HG03280 (cell line): ENCODE measurements around the gene SFRP5.

Source experiments
- ATAC-seq: cut with Tn5 transposase; IDR thresholded peaks from one replicate; pipeline ENCODE4 v1.9.1; 2021; ENCODE audit warnings: mild to moderate bottlenecking, moderate library complexity; ENCODE audit not compliant: unreplicated experiment

The SFRP5 gene

GRCh38 chr10:97766996-97767924, 4.5 kb downstream of the SFRP5 start:
- ATAC-seq, result no peak

DNA sequence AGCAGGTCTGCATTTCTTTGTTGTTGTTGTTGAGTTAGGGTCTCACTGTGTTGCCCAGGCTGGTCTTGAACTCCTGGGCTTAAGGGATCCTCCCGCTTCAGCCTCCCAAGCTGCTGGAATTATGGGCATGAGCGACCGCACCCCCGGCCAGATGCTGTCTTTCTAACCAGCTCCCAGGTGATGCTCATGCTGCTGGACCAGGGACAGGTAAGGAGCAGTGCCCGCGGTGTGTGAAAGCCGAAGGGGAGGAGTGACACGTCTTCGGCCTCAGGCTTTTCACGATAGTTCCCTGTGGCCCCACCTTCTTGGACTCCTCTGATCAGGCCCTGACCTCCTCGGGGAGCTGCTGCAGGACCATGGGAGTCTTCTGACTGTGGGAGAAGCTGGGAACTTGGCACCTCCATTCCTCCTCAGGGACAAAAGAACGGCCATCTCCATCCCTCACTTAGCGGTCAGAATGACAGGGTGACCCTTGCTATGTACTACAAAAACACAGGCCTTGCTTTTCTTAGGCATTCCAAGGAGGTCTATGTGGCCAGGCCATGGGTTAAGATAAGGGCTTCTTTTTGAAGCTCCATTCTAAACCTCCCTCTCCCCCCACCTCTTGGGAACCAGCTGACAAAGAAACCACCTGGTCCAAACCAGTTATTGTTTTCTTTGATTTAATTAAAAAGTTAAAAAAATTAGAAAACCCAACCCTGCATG, 5.5 kb downstream of the SFRP5 start:
- ATAC-seq, result no peak

- no peak for ATAC-seq
These were observed 6.6 kb downstream of the SFRP5 start for GRCh38 chr10:97765201-97765600.

DNA sequence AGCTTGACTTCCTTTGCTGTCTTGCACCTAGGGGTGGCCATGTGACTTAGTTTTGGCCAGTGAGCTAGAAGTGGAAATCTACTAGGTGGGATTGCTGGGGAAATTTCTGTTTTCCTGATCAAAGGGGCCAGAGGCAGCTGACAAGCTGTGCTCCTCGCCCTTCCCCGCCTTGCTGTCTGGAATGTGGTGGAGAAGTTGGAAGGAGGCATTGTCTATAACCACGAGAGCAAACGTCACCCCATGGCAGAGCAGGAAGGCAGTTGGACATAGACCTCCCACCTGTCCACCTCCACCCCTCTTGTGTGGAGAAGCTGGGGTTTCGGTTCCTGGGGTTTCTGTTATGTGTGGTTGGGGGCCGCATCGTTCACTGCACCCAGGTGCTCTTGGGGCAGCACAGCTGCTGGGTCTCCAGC, 7.3 kb downstream of the SFRP5 start:
- no peak for ATAC-seq

DNA sequence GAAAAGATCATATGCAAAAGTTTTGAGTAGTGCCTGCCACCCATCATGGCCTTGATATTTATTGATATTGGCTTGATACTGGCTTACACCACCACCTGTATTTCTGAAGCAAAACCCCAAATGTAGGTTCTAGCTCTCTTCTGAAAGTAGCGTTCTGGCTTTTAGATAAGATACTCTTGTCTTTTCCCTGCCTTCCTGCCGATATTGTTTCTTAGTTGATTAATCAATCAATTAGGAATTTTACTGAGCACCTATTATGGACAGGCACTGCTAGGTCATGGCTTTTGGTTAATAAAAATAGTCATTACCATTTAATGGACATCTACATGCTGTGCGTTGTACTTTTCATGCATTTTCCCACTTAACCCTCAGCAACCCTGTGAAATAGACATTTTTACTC, 7.9 kb downstream of the SFRP5 start:
- ATAC-seq, result no peak

- ATAC-seq, result no peak
These were observed 8.4 kb downstream of the SFRP5 start for GRCh38 chr10:97763411-97763810.

- no peak for ATAC-seq
These were observed 9.0 kb downstream of the SFRP5 start for GRCh38 chr10:97762816-97763215.

DNA sequence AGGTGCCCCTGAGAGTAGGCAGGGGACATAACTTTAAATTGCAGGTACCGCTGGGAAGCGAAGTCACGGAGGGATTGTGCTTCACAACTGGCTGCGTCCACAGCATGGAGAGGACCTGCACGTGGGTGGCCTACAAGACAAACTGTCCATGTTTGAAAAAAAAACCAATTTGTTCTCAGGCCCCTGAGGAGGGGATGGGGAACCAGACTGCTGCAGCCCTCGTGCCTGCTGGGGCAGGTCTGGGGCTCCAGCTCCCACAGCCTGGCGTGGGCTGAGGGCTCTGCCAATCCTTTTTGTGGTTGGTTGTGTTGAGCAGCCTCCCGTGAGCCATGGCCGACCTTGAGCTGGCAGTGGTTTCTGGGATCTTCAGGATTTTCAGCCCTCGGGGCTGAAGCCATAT, 9.7 kb downstream of the SFRP5 start:
- no peak for ATAC-seq

- ATAC-seq, result no peak
These were observed 10.4 kb downstream of the SFRP5 start for GRCh38 chr10:97761331-97761865.

DNA sequence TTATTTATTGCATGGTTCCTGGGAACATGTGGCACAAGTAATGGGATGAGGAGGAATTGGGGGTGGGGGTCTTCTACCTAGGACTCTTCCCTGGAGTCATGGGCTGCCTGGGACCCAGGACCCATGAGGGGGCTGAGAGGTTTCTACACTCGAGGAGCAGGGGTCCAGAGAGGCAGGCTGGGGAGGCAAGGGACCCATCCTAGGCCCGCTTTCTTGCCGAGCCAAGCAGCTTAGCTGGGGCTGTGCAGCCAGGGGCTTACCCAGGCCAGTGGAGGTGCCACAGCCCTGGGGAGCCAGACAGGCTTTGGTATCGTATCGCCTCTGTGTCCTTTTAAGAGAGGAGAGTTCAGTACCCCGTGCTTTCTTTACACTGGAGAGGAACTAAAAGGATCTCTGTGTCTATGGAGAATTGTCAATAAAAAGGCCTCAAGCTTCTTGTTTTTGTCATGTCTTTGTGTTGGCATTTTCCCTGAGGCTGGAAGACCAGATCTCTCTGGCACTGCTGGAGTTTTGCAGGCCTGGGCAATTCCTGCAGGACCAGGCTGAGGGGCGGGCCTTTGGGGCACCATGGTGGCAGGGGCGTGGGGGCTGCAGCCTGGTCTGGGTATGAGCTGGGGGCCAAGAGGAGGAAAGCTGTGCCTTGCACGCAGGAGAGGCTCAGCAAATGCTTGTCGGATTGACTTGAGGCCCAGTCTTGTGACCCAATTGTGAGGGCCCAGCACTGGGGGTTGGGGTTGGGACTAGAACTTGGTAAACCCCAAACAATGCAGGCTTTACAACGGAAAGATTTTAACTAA, 11.1 kb downstream of the SFRP5 start:
- no peak for ATAC-seq

GRCh38 chr10:97759946-97760345, 11.9 kb downstream of the SFRP5 start:
- no peak for ATAC-seq

DNA sequence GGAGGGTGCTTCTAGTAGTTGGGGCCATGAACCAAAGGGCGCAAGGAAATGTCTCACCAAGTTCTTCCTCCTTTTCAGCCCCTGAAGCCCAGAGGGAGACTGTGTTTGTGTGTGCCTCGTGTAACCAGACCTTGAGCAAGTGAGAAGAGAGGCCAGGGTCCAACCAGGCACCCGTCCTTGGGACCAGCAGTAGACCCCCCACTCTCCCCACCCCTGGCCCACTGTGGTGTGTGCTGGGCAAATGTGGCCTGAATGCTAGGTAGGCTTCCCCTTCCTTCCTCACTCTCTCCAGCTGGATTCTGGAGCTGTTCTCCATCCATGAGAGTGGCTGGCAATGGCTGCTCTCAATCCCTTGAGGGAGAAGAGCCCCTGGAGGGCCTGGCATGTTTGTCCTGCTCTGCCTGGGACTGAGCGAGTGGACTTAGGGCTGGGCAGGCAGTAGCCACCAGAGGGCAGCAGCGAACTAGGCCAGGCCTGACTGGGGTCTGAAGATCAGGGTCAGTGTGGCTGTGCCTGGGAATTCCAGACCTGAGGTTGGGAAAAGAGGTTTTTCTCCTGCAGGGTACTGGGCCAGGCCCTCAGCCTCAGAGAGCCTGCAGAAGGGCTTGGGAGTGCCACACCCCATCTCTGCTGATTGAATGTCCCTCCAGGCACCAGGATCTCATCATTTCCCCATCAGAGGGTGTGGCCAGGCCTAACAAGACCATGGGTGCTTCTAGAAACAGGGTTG, 12.5 kb downstream of the SFRP5 start:
- ATAC-seq, result no peak

GRCh38 chr10:97757471-97757870, 14.3 kb downstream of the SFRP5 start:
- no peak for ATAC-seq

DNA sequence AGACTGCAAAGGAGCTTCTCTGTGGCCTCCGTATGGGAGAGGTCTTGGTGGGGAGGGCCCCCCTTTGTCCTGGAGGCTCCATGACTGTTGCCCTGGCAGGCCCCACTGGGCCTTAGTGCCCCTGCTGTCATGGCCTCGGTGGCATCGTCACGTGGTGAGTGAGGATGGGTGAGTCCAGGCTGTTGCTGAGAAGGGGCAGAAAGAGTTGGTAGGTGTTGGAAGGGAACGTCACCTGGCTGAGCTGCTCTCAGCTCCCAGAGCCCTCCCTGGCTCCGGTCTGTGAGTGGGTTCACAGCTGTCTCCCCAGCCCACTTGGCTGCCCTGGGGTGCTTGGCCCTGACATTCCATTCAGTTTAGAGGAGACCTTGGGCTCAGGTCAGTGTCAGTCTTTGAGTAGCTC, 16.1 kb downstream of the SFRP5 start:
- no peak for ATAC-seq

DNA sequence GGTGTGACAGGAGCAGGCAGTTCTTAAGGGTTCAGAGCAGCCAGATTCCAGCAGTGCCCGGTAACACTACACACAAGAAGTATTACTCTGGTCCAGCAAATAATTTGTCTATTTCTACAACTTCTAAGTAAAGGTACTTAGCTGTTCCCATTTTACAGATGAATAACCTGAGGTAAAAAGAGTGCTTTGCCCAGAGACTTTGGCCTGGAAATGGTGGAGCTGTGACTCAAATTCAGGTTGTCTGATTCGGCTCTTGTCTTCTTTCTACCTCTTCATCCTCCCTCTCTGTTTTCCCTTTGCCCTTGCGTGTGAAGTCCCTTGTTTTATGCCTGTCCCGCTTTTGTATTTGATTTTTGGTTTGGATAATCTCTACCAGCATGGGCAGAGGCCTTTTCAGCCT, 17.1 kb downstream of the SFRP5 start:
- ATAC-seq, result no peak

DNA sequence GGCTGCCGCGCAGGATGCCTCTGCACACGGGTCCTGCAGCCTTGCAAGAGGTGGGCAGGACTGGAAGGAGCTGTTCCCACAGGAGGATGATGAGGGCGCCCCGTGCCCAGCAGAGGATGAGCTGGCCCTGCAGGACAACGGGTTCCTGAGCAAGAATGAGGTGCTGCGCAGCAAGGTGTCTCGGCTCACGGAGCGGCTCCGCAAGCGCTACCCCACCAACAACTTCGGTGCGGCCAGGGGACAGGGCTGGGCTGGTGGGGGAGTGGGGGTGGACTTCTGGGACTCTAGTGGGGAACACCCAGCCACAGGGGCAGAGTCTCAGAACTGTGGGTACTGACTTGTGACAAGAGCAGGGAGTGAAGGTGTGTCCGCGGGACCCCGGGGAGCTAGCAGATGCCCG, 18.8 kb downstream of the SFRP5 start:
- ATAC-seq, result no peak

GRCh38 chr10:97748116-97748515, 23.7 kb downstream of the SFRP5 start:
- ATAC-seq, result no peak

GRCh38 chr10:97747573-97747972, 24.2 kb downstream of the SFRP5 start:
- ATAC-seq, result no peak

DNA sequence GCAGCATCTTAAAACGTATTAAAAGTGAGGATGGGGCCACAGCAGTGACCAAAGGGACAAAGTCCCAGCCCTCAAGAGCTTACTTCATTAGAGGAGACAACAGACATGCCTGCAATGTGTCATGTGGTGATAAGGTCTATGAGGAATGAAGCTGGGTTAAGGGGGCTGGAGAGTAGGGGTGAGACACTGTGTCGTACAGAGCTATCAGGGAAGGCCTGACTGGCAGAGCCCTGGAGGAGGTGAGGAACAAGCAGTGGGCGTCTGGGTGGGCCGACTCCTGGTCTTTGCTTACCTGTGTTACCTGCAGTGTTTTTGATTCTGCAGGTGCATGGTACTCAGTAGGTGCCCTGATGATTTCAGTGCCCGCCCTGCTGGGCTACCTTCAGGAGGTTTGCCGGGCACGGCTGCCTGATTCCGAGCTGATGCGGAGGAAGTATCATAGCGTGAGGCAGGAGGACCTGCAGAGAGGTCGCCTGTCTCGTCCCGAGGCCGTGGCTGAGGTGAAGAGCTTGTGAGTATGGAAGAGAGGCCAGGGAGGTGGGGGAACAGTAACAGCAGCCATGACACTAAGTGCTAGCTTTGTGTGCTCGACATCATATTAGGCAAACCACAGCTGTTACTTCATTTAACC, 27.3 kb downstream of the SFRP5 start:
- no peak for ATAC-seq
